Thyroid gland (tissue), 4 donors: Measurements from ENCODE around the gene AHRR.

Experiments used
- POLR2A ChIP-seq, 2 donors: fragments of 450-650 bp; IDR thresholded peaks; one replicate each; pipeline ENCODE4 v1.6.1; 2017; ENCODE audit warnings: antibody characterized with exemption in 2 of 2, mild to moderate bottlenecking in 2 of 2, moderate library complexity in 1 of 2
- TF ChIP-seq, protein P1 (sequence below), 6 experiments: fragments of 200-600 bp in 3 of 6; fragments of 450-650 bp in 3 of 6; sonication (generic) in 3 of 6; IDR thresholded peaks; one replicate each; pipeline ENCODE4 v1.5.1; 2016 to 2019; ENCODE audit warnings: antibody characterized with exemption in 6 of 6, mild to moderate bottlenecking in 2 of 6, inconsistent platforms in 1 of 6, moderate library complexity in 1 of 6

DNA sequence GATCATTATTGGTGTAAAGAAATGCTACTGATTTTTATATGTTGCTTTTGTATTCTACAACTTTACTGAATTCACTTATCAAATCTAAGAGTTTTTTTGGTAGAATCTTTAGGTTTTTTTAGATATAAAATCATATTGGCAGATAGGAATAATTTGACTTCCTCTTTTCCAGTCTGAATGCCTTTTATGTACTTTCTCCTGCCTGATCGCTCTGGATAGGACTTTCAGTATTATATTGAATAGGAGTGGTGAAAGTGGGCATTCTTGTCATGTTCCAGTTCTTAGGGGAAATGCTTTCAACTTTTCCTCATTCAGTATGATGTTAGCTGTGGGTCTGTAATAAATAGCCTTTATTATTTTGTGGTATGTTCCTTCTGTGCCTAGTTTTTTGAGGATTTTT lies 8.3 kb downstream of the AHRR start:
- TF ChIP-seq, protein P1, sequence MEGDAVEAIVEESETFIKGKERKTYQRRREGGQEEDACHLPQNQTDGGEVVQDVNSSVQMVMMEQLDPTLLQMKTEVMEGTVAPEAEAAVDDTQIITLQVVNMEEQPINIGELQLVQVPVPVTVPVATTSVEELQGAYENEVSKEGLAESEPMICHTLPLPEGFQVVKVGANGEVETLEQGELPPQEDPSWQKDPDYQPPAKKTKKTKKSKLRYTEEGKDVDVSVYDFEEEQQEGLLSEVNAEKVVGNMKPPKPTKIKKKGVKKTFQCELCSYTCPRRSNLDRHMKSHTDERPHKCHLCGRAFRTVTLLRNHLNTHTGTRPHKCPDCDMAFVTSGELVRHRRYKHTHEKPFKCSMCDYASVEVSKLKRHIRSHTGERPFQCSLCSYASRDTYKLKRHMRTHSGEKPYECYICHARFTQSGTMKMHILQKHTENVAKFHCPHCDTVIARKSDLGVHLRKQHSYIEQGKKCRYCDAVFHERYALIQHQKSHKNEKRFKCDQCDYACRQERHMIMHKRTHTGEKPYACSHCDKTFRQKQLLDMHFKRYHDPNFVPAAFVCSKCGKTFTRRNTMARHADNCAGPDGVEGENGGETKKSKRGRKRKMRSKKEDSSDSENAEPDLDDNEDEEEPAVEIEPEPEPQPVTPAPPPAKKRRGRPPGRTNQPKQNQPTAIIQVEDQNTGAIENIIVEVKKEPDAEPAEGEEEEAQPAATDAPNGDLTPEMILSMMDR (IDR thresholded peaks at IDR 0.05) = no peak
- no peak for TF ChIP-seq POLR2A (IDR thresholded peaks at IDR 0.05)
